Naive B cell (primary cell): ENCODE measurements around the gene TNFRSF13B. TPM values are rescaled to one million over a fixed set of nuclear protein-coding genes. Genes with fewer than 3 reads are reported as not detected.
"Not testable (repeated sequence)": the region's sequence is repeated elsewhere in the genome, so short reads cannot be mapped to it uniquely, and the experiment has no call there.

Experiments used
- ATAC-seq, 2 donors: fragments of 150-1000 bp; cut with Tn5 transposase; 2 replicates each; pipeline ENCODE4 v1.10.0; 2021; ENCODE audit warnings: low read depth in 2 of 2, mild to moderate bottlenecking in 2 of 2, moderate library complexity in 2 of 2
- DNase-seq: peaks from one replicate; pipeline ENCODE4 v3.0.0; 2022
- H3K27ac Mint-ChIP-seq, 6 donors: one replicate each; pipeline ENCODE4 v1.8.0; 2020 to 2022; ENCODE audit warnings: mild to moderate bottlenecking in 6 of 6, mixed read lengths in 6 of 6, moderate library complexity in 5 of 6, inconsistent platforms in 2 of 6
- H3K27me3 Mint-ChIP-seq, 3 donors: one replicate each; pipeline ENCODE4 v1.8.0; 2021 to 2022; ENCODE audit warnings: mixed read lengths in 3 of 3, mild to moderate bottlenecking in 1 of 3
- H3K36me3 Mint-ChIP-seq, 2 donors: one replicate each; pipeline ENCODE4 v1.8.0; 2020 to 2022; ENCODE audit warnings: mixed read lengths in 2 of 2, inconsistent platforms in 1 of 2, mild to moderate bottlenecking in 1 of 2
- H3K4me1 Mint-ChIP-seq, 3 donors: one replicate each; pipeline ENCODE4 v1.8.0; 2020 to 2022; ENCODE audit warnings: mixed read lengths in 3 of 3, inconsistent platforms in 1 of 3, mild to moderate bottlenecking in 1 of 3, moderate library complexity in 1 of 3
- H3K4me3 Mint-ChIP-seq, 8 donors: one replicate each; pipeline ENCODE4 v1.8.0; 2020 to 2022; ENCODE audit warnings: mild to moderate bottlenecking in 8 of 8, mixed read lengths in 8 of 8, moderate library complexity in 8 of 8, inconsistent platforms in 2 of 8
- H3K9me3 Mint-ChIP-seq, 7 donors: one replicate each; pipeline ENCODE4 v1.8.0; 2020 to 2022; ENCODE audit warnings: mixed read lengths in 7 of 7, mild to moderate bottlenecking in 5 of 7, inconsistent platforms in 2 of 7, moderate library complexity in 1 of 7
- polyA plus RNA-seq, 6 donors: library from polyadenylated mRNA; unstranded; fragments of 300-500 nt; fragmentation: Illumina TruSeq; gene quantifications; one replicate each; pipeline ENCODE4 v1.2.3, GENCODE V29; 2021; ENCODE audit warnings: low read depth in 6 of 6

The TNFRSF13B gene
- polyA plus RNA-seq, 6 donors from 2014 or later, result 4.0 to 17.5 (median 13.3) TPM

DNA sequence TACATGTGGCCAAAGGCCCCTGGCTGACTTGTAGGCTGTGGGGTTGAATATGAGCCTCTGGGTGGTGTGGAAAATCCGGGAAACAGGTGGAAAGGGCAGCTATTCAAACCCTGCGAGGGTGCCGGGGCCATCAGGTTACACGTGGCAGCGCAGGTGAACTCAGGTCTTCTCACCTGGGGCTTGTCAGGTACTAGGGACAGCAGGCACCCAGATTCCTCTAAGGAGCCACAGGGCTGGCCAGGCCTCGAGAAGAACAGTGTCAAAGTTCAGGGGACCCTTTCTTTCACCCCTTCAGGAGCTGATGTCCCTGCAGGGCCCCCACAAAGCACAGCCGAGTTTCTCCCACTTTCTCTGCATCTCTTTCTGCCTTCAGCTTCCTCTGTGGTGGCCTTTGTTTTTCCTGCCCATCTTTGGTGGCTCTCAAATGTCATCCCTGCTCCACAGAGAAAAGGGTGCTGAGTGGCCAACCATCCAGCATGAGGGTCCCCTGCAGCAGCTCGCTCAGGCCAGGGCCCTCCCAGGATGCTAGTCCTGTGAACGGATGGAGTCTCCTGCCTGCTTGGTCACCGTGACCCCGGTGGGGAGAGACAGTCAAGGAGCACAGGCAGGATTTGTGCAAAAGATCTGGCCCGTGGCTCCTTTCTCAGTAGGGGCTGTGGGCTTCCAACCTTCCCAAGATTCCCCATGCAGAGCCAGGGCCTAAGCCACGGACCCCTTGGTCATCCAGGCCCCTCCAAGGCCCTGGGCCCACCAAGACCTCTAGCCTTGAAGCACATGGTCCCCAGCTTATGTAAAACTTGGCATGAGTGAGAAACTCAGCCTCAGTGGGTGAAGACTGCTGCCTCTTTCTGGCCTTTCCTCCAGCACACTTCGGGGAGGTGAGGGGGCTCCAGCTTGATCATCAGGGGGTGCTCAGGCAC lies 42.2 kb upstream of the TNFRSF13B start:
- not testable (repeated sequence) for H3K9me3 Mint-ChIP-seq, H3K27me3 Mint-ChIP-seq, H3K4me3 Mint-ChIP-seq, DNase-seq, ATAC-seq, H3K36me3 Mint-ChIP-seq, H3K27ac Mint-ChIP-seq
- H3K4me1 Mint-ChIP-seq, result peaks cover 26 to 35% (median 34%) of the 10 kb centered on the region in 3 donors

DNA sequence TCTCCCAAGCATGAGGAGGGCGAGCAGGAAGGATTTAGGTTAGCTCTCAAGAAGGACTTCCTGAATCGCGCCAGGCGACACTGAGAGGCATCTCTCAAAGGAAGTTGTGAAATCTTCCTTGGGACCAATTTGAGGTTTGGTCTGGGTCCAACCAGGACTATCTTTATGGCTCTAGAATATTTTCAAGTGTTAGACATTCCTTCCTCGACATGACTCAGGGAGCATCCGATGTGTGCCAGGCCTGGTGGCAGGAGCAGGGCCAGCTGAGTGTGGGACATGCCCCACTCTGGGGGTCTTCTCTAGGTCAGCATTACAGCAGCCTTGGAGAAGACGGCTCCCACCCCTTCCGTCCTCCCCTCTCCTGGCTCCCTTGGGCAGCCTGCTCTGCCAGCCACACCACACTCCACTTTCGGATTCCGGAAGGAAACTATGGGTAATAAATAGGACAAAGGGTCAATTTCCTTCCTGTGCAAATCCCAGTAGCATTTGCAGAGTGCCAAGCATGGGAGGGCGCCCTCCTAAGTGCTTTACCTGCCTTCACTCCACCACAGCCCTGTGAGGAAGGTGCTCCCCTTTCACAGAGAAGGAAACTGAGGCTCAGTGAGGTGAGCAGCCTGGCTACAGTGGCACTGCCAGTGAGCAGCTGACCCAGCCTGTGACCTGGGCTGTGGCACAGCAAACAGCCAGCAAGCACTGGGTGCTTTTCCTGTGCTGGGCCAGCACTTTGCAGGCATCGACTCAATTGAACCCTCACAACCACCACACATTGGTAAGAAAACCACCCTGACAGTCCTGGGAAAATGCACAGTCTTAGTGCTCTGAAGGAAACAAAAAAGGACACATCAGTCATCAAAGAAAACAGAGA lies 39.4 kb upstream of the TNFRSF13B start:
- H3K27me3 Mint-ChIP-seq, H3K36me3 Mint-ChIP-seq, DNase-seq, H3K4me3 Mint-ChIP-seq, H3K27ac Mint-ChIP-seq, H3K9me3 Mint-ChIP-seq, ATAC-seq: not testable (repeated sequence)
- peaks cover 8 to 22% (median 17%) of the 10 kb centered on the region in 3 donors for H3K4me1 Mint-ChIP-seq

DNA sequence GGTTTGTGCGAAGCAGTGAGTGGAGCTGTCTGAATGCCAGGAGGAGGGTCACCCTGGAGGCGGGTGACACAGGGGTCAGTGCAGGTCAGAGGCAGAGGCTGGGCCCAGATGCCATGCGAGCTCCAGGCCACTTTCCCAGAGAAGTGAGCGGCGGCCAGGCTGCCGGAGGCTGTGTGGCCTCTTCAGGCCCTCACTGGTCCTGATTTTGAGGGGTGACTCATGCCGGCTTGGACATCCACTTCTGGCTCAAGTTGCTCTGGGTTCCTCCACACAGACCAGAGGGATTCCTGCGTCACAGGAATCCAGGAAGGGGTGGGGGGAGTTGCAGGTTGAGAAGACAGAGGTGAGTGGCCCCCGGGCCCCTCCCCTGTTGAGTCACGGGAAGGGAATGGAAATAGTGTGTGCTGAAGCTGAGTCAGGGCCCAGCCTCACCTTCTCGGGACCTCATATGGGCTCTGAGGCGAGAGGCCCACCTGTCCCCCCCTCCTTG lies 38.7 kb upstream of the TNFRSF13B start:
- H3K4me1 Mint-ChIP-seq, result peaks cover 1 to 15% (median 11%) of the 10 kb centered on the region in 3 donors
- H3K27ac Mint-ChIP-seq, DNase-seq, H3K27me3 Mint-ChIP-seq, H3K36me3 Mint-ChIP-seq, H3K9me3 Mint-ChIP-seq, H3K4me3 Mint-ChIP-seq, ATAC-seq: not testable (repeated sequence)

DNA sequence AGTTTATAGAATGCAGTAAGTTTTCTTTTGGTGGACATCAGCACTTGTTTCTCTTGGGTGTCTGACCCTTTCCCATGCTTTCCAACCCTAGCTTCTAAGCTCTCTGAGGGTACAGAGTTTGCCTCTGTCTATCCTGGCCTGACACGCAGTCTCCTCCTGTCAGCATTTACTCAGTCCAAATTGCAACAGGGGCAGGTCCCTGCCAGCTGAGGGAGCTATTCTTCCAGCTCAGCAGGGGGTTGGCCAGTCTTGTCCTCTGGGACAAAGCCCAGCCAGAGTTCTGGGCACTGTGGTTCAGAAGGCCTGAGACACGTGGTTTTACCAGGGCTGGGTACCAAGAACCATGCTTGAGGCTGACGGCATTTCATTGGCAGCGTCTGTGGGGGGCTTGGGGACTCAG lies 38.1 kb upstream of the TNFRSF13B start:
- H3K36me3 Mint-ChIP-seq, H3K9me3 Mint-ChIP-seq, H3K27me3 Mint-ChIP-seq, DNase-seq, H3K4me1 Mint-ChIP-seq, H3K4me3 Mint-ChIP-seq, ATAC-seq: not testable (repeated sequence)
- peak overlapping the region in 1 of 6 donors; percentile 34 for H3K27ac Mint-ChIP-seq

GRCh38 chr17:17008621-17009397 lies 36.9 kb upstream of the TNFRSF13B start:
- not testable (repeated sequence) for DNase-seq, H3K9me3 Mint-ChIP-seq, H3K4me3 Mint-ChIP-seq, H3K36me3 Mint-ChIP-seq, H3K4me1 Mint-ChIP-seq, ATAC-seq, H3K27ac Mint-ChIP-seq, H3K27me3 Mint-ChIP-seq

DNA sequence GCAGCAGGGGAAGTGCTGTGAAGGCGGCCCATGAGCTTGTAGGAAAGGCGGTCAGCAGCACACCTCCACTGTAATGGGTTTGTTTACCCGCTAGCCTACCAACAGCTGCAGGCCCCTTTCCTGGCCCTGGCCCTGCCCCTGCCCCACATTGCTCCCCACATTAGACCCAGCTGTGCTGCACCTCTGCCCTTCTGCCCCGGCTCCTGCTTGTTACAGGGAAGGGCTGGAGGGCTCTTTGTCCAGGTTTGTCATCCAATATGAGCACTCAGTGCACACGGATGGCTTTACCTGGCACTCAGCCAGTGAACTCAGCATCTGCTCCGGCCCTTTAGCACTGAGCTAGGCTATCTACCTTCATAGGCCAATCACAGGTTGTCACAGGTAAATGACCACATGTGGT lies 36.0 kb upstream of the TNFRSF13B start:
- not testable (repeated sequence) for ATAC-seq, H3K9me3 Mint-ChIP-seq, DNase-seq, H3K4me1 Mint-ChIP-seq, H3K36me3 Mint-ChIP-seq, H3K4me3 Mint-ChIP-seq, H3K27me3 Mint-ChIP-seq
- peak overlapping the region in 4 of 6 donors; percentile 22 to 64 (median 26) for H3K27ac Mint-ChIP-seq

DNA sequence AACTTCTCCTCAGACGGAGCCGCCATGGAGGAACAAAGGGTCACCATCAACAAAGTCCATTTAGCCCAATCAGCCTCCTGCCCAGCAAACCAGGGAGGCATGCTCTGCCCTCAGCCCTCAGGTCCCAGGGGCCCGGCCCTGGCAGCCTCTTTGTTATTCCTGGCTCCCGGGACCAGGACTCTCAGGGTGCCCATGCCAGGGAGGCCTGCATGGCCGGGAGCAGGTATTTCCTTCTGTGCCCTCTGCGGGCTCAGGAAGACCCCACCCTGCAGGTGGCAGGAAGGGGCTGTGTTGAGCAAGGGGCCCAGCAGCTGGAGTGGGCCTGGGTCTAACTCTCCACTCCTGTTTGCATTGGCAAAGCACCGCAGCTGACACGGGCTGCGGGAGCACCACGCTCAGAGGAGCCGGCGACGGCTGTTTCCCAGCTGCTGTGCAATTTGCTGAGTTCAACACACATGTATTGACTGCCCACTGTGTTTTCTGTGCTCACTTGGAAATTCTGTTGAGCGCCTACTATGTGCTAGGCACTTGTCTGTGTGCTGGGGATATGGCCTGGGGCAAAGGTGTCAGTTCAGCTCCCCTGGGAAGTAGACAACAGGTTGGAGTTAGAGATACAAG lies 33.2 kb upstream of the TNFRSF13B start:
- not testable (repeated sequence) for H3K9me3 Mint-ChIP-seq, H3K4me3 Mint-ChIP-seq, DNase-seq, H3K27ac Mint-ChIP-seq, ATAC-seq, H3K27me3 Mint-ChIP-seq, H3K36me3 Mint-ChIP-seq
- H3K4me1 Mint-ChIP-seq, result peaks cover 0 to 15% (median 9%) of the 10 kb centered on the region in 3 donors

GRCh38 chr17:17004251-17004996 lies 32.5 kb upstream of the TNFRSF13B start:
- H3K27ac Mint-ChIP-seq, result peak overlapping the region in 2 of 6 donors; percentile 39 to 87
- H3K4me3 Mint-ChIP-seq, result peak overlapping the region in 1 of 8 donors; percentile 77
- DNase-seq, result no peak
- peaks cover 0 to 2% (median 0%) of the 10 kb centered on the region in 7 donors for H3K9me3 Mint-ChIP-seq
- no peaks in the 10 kb centered on the region for H3K36me3 Mint-ChIP-seq
- H3K27me3 Mint-ChIP-seq, result no peaks in the 10 kb centered on the region
- peaks cover 0 to 15% (median 9%) of the 10 kb centered on the region in 3 donors for H3K4me1 Mint-ChIP-seq
- ATAC-seq, result no peak

DNA sequence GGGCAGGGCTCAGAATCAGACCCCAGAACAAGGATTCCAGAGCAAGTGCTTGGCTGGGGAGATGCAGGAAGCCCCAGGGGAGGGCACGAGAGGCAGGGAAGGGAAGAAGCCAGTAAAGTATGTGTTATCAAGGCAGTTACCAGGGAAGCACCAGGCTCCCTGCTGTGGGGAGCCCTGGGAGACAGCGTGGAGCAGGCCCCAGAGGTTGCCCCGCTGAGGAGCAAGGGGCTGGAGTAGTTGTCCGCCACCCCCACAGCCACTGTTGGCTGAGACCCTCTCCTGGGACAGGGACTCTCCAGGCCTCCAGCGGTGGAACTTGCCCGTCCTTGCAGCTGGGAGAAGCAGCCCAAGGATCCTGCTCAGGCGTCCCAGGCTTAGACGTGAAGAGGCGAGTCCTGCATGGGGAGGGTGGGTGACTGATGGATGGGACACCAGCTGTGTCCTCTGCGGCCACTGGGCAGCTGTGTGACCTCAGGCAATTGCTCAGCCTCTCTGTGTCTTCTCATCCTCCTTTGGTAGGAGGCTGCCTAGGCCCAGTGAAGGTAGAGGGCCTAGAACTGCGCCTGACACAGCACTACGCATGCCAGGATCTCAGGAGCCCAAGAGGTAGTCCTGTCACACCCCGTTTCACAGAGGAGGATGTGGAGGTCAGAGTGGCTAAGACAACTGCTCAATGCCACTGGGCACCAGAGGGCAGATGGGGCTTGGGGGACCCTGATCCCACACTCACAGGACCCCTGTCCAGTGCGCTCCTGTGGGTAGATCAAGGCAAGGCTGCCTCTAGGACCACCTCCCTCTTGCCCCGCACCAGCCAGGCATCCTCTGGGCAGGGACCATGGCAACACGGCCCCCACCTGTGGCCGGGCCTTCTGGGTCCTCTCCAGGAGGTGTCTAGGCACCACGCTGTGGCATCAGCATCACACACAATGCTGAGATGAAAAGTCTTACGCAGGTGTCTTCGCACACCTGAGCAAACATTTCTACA lies 31.1 kb upstream of the TNFRSF13B start:
- Mint-ChIP-seq H3K4me1 (peaks cover 0 to 15% (median 9%) of the 10 kb centered on the region in 3 donors), H3K27ac (peak overlapping the region in 2 of 6 donors; percentile 33 to 43)
- H3K9me3 Mint-ChIP-seq, DNase-seq, ATAC-seq, H3K27me3 Mint-ChIP-seq, H3K4me3 Mint-ChIP-seq, H3K36me3 Mint-ChIP-seq: not testable (repeated sequence)

GRCh38 chr17:17001874-17002520 lies 30.1 kb upstream of the TNFRSF13B start:
- H3K4me1 Mint-ChIP-seq, result peaks cover 0 to 9% (median 4%) of the 10 kb centered on the region in 3 donors
- peak overlapping the region in 1 of 6 donors; percentile 49 for H3K27ac Mint-ChIP-seq
- DNase-seq (peak; percentile 71), ATAC-seq (peak; percentile 93 to 97)
- H3K4me3 Mint-ChIP-seq, result no peak overlapping the region
- peaks cover 0 to 2% (median 0%) of the 10 kb centered on the region in 7 donors for H3K9me3 Mint-ChIP-seq
- H3K36me3 Mint-ChIP-seq, result no peaks in the 10 kb centered on the region
- no peaks in the 10 kb centered on the region for H3K27me3 Mint-ChIP-seq
